Mesendoderm (in vitro differentiated cells): Measurements from ENCODE around the gene NCOA4.
"Not testable (repeated sequence)": the region's sequence is repeated elsewhere in the genome, so short reads cannot be mapped to it uniquely, and the experiment has no call there.

Experiments
- DNase-seq: peaks from one replicate; pipeline ENCODE4 v3.0.0; 2013
- H2AK5ac ChIP-seq: 2 replicates; pipeline ENCODE4 v1.6.1; 2013; ENCODE audit warnings: low read length, inconsistent platforms
- H2BK120ac ChIP-seq: 2 replicates; pipeline ENCODE4 v1.6.1; 2013; ENCODE audit warnings: low read depth, mild to moderate bottlenecking, low read length, moderate library complexity, mixed read lengths
- H2BK15ac ChIP-seq: replicated peaks from 2 replicates; pipeline ENCODE4 v1.6.1; 2013; ENCODE audit warnings: low read depth, mild to moderate bottlenecking, moderate library complexity
- H2BK5ac ChIP-seq: 2 replicates; pipeline ENCODE4 v1.6.1; 2013; ENCODE audit warnings: low read length, inconsistent platforms
- H3K18ac ChIP-seq: 2 replicates; pipeline ENCODE4 v1.6.1; 2013; ENCODE audit warnings: mild to moderate bottlenecking, low read length, mixed read lengths
- H3K23ac ChIP-seq: one replicate; pipeline ENCODE4 v1.6.1; 2013; ENCODE audit warnings: low read length
- H3K27ac ChIP-seq: 2 replicates; pipeline ENCODE4 v1.5.1; 2013; ENCODE audit warnings: low read depth, mild to moderate bottlenecking, inconsistent platforms, low read length, moderate library complexity
- H3K27me3 ChIP-seq: 2 replicates; pipeline ENCODE4 v1.6.1; 2013; ENCODE audit warnings: low read length, control low read depth, mild to moderate bottlenecking, inconsistent platforms; ENCODE audit not compliant: insufficient read depth, poor library complexity
- H3K36me3 ChIP-seq: 2 replicates; pipeline ENCODE4 v1.6.1; 2013; ENCODE audit warnings: low read length, inconsistent platforms; ENCODE audit not compliant: control insufficient read depth, insufficient read depth
- H3K4ac ChIP-seq: one replicate; pipeline ENCODE4 v1.6.1; 2013; ENCODE audit warnings: low read depth, mild to moderate bottlenecking, low read length, moderate library complexity
- H3K4me1 ChIP-seq: 2 replicates; pipeline ENCODE4 v1.6.1; 2013; ENCODE audit warnings: low read depth, low read length, inconsistent platforms; ENCODE audit not compliant: control insufficient read depth
- H3K4me2 ChIP-seq: 2 replicates; pipeline ENCODE4 v1.6.1; 2013; ENCODE audit warnings: low read length
- H3K4me3 ChIP-seq: 2 replicates; pipeline ENCODE4 v1.5.1; 2013; ENCODE audit warnings: mild to moderate bottlenecking, low read length
- H3K56ac ChIP-seq: one replicate; pipeline ENCODE4 v1.6.1; 2013; ENCODE audit warnings: low read length
- H3K79me1 ChIP-seq: 2 replicates; pipeline ENCODE4 v1.6.1; 2013; ENCODE audit warnings: low read length, inconsistent platforms
- H3K79me2 ChIP-seq: 2 replicates; pipeline ENCODE4 v1.6.1; 2013; ENCODE audit warnings: mild to moderate bottlenecking, low read length; ENCODE audit not compliant: control insufficient read depth, insufficient read depth
- H3K9ac ChIP-seq: 2 replicates; pipeline ENCODE4 v1.6.1; 2013; ENCODE audit warnings: low read length, inconsistent platforms
- H4K5ac ChIP-seq: one replicate; pipeline ENCODE4 v1.6.1; 2013; ENCODE audit warnings: low read length
- H4K8ac ChIP-seq: one replicate; pipeline ENCODE4 v1.6.1; 2013; ENCODE audit warnings: low read depth, mild to moderate bottlenecking, control low read depth, low read length, moderate library complexity
- WGBS: extraction: QIAGEN DNeasy Blood & Tissue Kit; methylation state at CpG from one replicate; pipeline ENCODE4 v1.1.7; 2013; ENCODE audit warnings: low lambda C conversion rate, missing lambda C conversion rate; ENCODE audit not compliant: insufficient coverage; ENCODE audit errors: extremely low coverage; 5-methylcytosine and 5-hydroxymethylcytosine counted together

Gene NCOA4

GRCh38 chr10:45999955-46000354, 30.5 kb downstream of the NCOA4 start:
- not testable (repeated sequence) for H3K4ac ChIP-seq, H3K9ac ChIP-seq, H3K36me3 ChIP-seq, H3K4me3 ChIP-seq, H3K27ac ChIP-seq, H2BK5ac ChIP-seq, H3K4me1 ChIP-seq, H3K4me2 ChIP-seq, H3K56ac ChIP-seq, H3K23ac ChIP-seq, H3K79me1 ChIP-seq, H2AK5ac ChIP-seq, H3K27me3 ChIP-seq, H3K79me2 ChIP-seq, H2BK120ac ChIP-seq, H2BK15ac ChIP-seq, DNase-seq, H4K5ac ChIP-seq, H4K8ac ChIP-seq, H3K18ac ChIP-seq
- WGBS = no CpG with 5 or more reads among the region's 5 CpGs

GRCh38 chr10:45997994-45998763, 32.2 kb downstream of the NCOA4 start:
- Histone ChIP-seq H3K23ac (no peak overlapping the region), H3K4me1 (no peaks in the 10 kb centered on the region), H2AK5ac (no peak overlapping the region), H3K56ac (no peak overlapping the region), H4K5ac (no peak overlapping the region), H3K79me2 (no peaks in the 10 kb centered on the region), H2BK120ac (no peak overlapping the region), H3K36me3 (peaks cover 4% of the 10 kb centered on the region), H3K27ac (no peak overlapping the region), H3K4ac (no peak overlapping the region), H3K4me2 (no peak overlapping the region), H4K8ac (no peak overlapping the region), H3K79me1 (no peaks in the 10 kb centered on the region), H3K27me3 (no peaks in the 10 kb centered on the region), H3K18ac (no peak overlapping the region), H2BK5ac (no peak overlapping the region), H2BK15ac (no peak overlapping the region), H3K4me3 (no peak overlapping the region), H3K9ac (no peak overlapping the region)
- DNase-seq = no peak
- no CpG with 5 or more reads among the region's 5 CpGs for WGBS

- no peak overlapping the region for H3K18ac ChIP-seq
- DNase-seq = no peak
- H3K4me3 ChIP-seq = no peak overlapping the region
- no peak overlapping the region for H4K8ac ChIP-seq
- no peak overlapping the region for H3K27ac ChIP-seq
- H2AK5ac ChIP-seq = no peak overlapping the region
- no peak overlapping the region for H3K4me2 ChIP-seq
- no peaks in the 10 kb centered on the region for H3K27me3 ChIP-seq
- no CpG with 5 or more reads among the region's 4 CpGs for WGBS
- H2BK15ac ChIP-seq = no peak overlapping the region
- no peak overlapping the region for H3K56ac ChIP-seq
- H3K4me1 ChIP-seq = no peaks in the 10 kb centered on the region
- H3K9ac ChIP-seq = no peak overlapping the region
- no peak overlapping the region for H2BK120ac ChIP-seq
- no peaks in the 10 kb centered on the region for H3K79me2 ChIP-seq
- no peak overlapping the region for H3K23ac ChIP-seq
- peaks cover 4% of the 10 kb centered on the region for H3K36me3 ChIP-seq
- H3K4ac ChIP-seq = no peak overlapping the region
- H3K79me1 ChIP-seq = no peaks in the 10 kb centered on the region
- H2BK5ac ChIP-seq = no peak overlapping the region
- no peak overlapping the region for H4K5ac ChIP-seq
Measured at GRCh38 chr10:45997557-45997956, 32.9 kb downstream of the NCOA4 start.

GRCh38 chr10:45985590-45985989, 44.8 kb downstream of the NCOA4 start:
- not testable (repeated sequence) for H3K27me3 ChIP-seq, H3K4me2 ChIP-seq, H3K18ac ChIP-seq, H3K79me1 ChIP-seq, H3K4ac ChIP-seq, H3K79me2 ChIP-seq, H3K56ac ChIP-seq, H4K5ac ChIP-seq, H2AK5ac ChIP-seq, H2BK120ac ChIP-seq, H3K27ac ChIP-seq, H3K4me1 ChIP-seq, H4K8ac ChIP-seq, H3K4me3 ChIP-seq, H3K9ac ChIP-seq, H2BK5ac ChIP-seq, DNase-seq, H3K36me3 ChIP-seq, H3K23ac ChIP-seq, H2BK15ac ChIP-seq
- no CpG with 5 or more reads among the region's 3 CpGs for WGBS

- H4K5ac ChIP-seq, H3K18ac ChIP-seq, H3K4me1 ChIP-seq, H3K79me1 ChIP-seq, H3K36me3 ChIP-seq, H2BK120ac ChIP-seq, H3K27me3 ChIP-seq, H2BK5ac ChIP-seq, H3K79me2 ChIP-seq, H3K27ac ChIP-seq, H3K23ac ChIP-seq, H3K9ac ChIP-seq, H2AK5ac ChIP-seq, H3K4me3 ChIP-seq, H2BK15ac ChIP-seq, H3K4ac ChIP-seq, H3K56ac ChIP-seq, H3K4me2 ChIP-seq, H4K8ac ChIP-seq, DNase-seq: not testable (repeated sequence)
- WGBS = no CpG with 5 or more reads among the region's 2 CpGs
Measured at GRCh38 chr10:45984473-45984872, 46.0 kb downstream of the NCOA4 start.
